KMS-11 (cell line): ENCODE measurements around the gene LRWD1.
"Not testable (repeated sequence)": the region's sequence is repeated elsewhere in the genome, so short reads cannot be mapped to it uniquely, and the experiment has no call there.

ENCODE experiments used
- H2AFZ ChIP-seq: fragments of 200-600 bp; sonication (generic); 2 replicates; pipeline ENCODE4 v1.6.1; 2016; ENCODE audit warnings: antibody characterized with exemption, mixed run types, low read depth
- H3K27ac ChIP-seq: fragments of 200-600 bp; sonication (generic); 2 replicates; pipeline ENCODE4 v1.6.1; 2016; ENCODE audit warnings: mild to moderate bottlenecking, mixed run types
- H3K27me3 ChIP-seq: fragments of 200-600 bp; sonication (generic); 2 replicates; pipeline ENCODE4 v1.6.1; 2017; ENCODE audit warnings: mild to moderate bottlenecking, low read depth, mixed run types, moderate library complexity; ENCODE audit not compliant: insufficient read depth
- H3K36me3 ChIP-seq: fragments of 200-600 bp; sonication (generic); 2 replicates; pipeline ENCODE4 v1.6.1; 2017; ENCODE audit warnings: mild to moderate bottlenecking, mixed run types; ENCODE audit not compliant: insufficient read depth
- H3K4me1 ChIP-seq: fragments of 200-600 bp; sonication (generic); 2 replicates; pipeline ENCODE4 v1.6.1; 2016; ENCODE audit warnings: mild to moderate bottlenecking, low read depth, mixed run types; ENCODE audit not compliant: poor library complexity, severe bottlenecking
- H3K4me2 ChIP-seq: fragments of 200-600 bp; sonication (generic); 2 replicates; pipeline ENCODE4 v1.7.0; 2016; ENCODE audit warnings: mild to moderate bottlenecking, mixed run types
- H3K4me3 ChIP-seq: fragments of 200-600 bp; sonication (generic); IDR thresholded peaks from 2 replicates; pipeline ENCODE4 v1.6.1; 2017; ENCODE audit warnings: low read depth, low read length, mixed read lengths; ENCODE audit not compliant: insufficient read depth
- H3K79me2 ChIP-seq: fragments of 200-600 bp; sonication (generic); 2 replicates; pipeline ENCODE4 v1.6.1; 2016; ENCODE audit warnings: low read depth, mixed run types; ENCODE audit not compliant: insufficient read depth
- H3K9ac ChIP-seq: fragments of 200-600 bp; sonication (generic); 2 replicates; pipeline ENCODE4 v1.6.1; 2016; ENCODE audit warnings: mild to moderate bottlenecking, mixed run types
- H4K20me1 ChIP-seq: fragments of 200-600 bp; sonication (generic); 2 replicates; pipeline ENCODE4 v1.6.1; 2016; ENCODE audit warnings: mild to moderate bottlenecking, mixed run types; ENCODE audit not compliant: insufficient read depth
- TF ChIP-seq, protein P1 (sequence below): fragments of 200-600 bp; sonication (generic); conservative IDR thresholded peaks from 2 replicates; pipeline ENCODE4 v1.6.1; 2017; ENCODE audit warnings: low read depth, mild to moderate bottlenecking, antibody characterized with exemption, low read length, moderate library complexity, mixed read lengths

LRWD1 gene

DNA sequence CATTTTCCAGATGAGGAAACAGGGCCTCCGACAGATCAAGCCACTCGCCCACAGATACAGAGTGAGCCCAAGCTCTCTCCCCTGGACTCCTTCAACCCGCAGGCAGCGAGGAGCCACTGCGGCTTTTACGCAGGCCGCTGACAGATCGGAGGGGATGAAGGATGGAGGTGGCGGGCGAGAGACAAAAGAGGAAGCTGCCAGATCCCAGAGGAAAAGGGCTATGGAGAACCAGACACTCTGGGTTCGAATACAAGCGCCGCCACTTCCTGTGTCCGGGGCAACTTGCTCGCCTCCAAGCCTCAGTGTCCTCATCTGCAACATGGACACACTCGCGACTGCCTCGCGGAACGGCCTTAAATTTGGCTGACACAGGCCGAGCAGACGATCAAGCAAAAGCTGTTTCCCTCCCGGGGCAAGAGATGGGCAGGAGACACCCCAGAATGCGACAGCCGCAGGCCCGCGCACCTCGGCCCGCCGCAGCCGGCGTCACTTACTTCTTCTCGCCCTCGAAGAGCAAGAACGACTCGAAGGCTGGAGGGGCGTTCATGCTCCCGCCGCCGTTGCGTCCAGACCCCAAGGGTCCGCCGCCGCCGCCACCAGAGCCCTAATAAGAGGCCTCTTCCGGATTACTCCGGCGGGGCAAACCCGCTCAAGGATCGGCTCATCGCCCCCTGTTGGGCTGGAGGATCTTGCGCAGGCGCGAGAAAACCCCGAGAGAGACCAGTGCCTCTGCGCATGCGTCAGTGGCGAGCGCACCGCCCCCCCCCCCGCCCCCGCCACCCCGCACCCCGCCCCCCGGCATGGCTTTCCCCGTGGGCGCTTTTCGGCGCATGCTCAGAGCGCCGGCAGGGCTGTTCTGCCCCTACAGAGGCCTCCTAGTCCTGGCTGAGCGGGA, 13.8 kb downstream of the LRWD1 start, which contains the start of gene POLR2J:
POLR2J (minus strand) TSS at position 609 of the 895 bp plus-strand sequence; CDS start at position 547, 62 bp downstream.
- not testable (repeated sequence) for H3K79me2 ChIP-seq, H3K27me3 ChIP-seq, H3K36me3 ChIP-seq, H3K9ac ChIP-seq, H3K4me2 ChIP-seq, H2AFZ ChIP-seq, H3K27ac ChIP-seq, H3K4me3 ChIP-seq, H3K4me1 ChIP-seq, H4K20me1 ChIP-seq

DNA sequence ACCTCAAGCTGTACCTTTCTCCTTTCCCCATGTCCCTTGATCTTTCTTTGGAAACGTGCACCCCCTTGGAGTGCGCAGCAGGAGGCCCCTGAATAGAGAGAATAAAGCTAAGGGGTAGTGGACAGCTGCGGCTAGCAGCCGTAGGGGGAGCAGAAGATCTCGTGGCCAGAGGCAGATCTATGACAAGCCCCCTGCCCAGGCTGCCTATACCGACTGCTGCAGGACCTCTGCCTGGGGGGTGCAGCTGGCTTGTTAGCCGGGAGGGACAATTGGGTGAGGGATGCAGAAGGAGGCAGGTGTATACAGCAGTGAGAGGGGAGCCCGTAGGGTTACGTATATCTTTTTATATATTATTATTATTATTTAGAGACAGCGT, 14.4 kb downstream of the LRWD1 start:
- not testable (repeated sequence) for H3K4me3 ChIP-seq, H3K4me1 ChIP-seq, H3K36me3 ChIP-seq, H3K4me2 ChIP-seq, H3K9ac ChIP-seq, H4K20me1 ChIP-seq, H3K79me2 ChIP-seq, H3K27me3 ChIP-seq, H2AFZ ChIP-seq, H3K27ac ChIP-seq

DNA sequence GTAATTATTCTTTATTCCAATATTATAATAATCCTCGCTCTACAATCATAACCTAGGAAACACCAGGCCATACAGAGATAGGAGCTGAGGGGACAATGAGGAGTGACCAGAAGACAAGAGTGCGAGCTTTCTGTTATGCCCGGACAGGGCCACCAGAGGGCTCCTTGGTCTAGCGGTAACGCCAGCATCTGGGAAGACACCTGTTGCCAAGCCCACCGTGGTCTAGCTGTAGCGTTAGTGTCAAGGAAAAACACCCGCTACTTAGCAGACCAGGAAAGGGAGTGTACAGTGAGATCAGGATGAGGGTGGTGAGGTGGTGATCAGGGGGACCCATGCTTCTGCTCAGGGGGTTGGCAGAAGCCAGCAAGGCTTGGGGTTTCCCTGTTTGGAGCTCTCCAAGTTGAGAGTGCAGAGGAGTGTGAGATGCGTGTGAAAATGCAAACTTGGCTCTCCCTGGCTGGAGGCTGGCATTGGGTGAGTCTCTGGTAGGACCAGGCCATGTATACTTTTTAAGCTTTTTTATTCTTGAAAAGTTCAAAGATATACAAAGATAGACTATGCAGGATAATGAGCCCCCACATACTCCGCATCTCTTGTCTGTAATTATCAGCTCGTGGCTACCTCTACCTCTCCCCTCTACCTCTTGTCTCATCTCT, 15.3 kb downstream of the LRWD1 start:
- H3K27me3 ChIP-seq, H3K79me2 ChIP-seq, H3K9ac ChIP-seq, H3K27ac ChIP-seq, H3K4me1 ChIP-seq, H2AFZ ChIP-seq, H4K20me1 ChIP-seq, H3K4me2 ChIP-seq, H3K36me3 ChIP-seq, H3K4me3 ChIP-seq: not testable (repeated sequence)
- TF ChIP-seq, protein P1, sequence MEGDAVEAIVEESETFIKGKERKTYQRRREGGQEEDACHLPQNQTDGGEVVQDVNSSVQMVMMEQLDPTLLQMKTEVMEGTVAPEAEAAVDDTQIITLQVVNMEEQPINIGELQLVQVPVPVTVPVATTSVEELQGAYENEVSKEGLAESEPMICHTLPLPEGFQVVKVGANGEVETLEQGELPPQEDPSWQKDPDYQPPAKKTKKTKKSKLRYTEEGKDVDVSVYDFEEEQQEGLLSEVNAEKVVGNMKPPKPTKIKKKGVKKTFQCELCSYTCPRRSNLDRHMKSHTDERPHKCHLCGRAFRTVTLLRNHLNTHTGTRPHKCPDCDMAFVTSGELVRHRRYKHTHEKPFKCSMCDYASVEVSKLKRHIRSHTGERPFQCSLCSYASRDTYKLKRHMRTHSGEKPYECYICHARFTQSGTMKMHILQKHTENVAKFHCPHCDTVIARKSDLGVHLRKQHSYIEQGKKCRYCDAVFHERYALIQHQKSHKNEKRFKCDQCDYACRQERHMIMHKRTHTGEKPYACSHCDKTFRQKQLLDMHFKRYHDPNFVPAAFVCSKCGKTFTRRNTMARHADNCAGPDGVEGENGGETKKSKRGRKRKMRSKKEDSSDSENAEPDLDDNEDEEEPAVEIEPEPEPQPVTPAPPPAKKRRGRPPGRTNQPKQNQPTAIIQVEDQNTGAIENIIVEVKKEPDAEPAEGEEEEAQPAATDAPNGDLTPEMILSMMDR, result peak; percentile 43

DNA sequence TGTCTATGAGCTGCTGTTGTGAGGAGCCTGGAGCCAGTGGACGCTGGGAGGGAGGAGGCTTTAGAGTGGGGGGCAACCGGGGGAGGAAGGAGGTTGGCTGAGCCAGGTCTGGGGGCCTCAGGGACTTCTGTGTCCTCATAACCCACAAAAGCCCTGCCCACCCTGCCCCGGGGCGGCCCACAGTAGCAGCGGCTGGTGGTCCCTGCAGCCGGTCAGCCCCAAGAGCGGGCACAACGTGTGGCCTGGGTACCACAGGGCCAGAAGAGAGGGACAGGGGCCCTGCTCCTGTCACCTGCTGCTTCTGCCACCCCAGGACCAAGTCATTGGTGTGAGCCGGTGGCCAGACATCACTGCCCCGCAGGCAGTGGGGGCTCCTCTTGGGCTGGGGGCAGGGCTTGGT, 17.2 kb downstream of the LRWD1 start:
- H3K27me3 ChIP-seq, H3K4me1 ChIP-seq, H4K20me1 ChIP-seq, H3K9ac ChIP-seq, H3K79me2 ChIP-seq, H3K27ac ChIP-seq, H3K36me3 ChIP-seq, H2AFZ ChIP-seq, H3K4me3 ChIP-seq, H3K4me2 ChIP-seq: not testable (repeated sequence)

DNA sequence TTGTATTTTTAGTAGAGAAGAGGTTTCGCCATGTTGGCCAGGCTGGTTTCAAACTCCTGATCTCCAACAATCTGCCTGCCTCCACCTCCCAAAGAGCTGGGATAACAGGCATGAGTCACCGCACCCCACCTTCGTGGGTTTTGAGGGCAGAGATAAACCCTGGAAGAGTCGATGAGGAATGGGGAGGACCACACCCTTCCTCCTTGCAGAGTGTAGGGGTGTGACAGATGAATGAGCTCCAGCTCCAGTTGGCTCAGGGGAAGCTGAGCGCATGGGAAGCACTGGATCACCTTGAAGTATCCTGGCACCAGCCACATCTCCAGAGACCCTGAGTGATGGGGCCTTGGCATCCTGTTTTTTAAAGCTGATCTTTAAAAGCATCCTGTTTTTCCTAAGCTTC, 19.5 kb downstream of the LRWD1 start:
- H3K27ac ChIP-seq, H3K4me1 ChIP-seq, H4K20me1 ChIP-seq, H3K4me2 ChIP-seq, H2AFZ ChIP-seq, H3K9ac ChIP-seq, H3K4me3 ChIP-seq, H3K36me3 ChIP-seq, H3K27me3 ChIP-seq, H3K79me2 ChIP-seq: not testable (repeated sequence)

DNA sequence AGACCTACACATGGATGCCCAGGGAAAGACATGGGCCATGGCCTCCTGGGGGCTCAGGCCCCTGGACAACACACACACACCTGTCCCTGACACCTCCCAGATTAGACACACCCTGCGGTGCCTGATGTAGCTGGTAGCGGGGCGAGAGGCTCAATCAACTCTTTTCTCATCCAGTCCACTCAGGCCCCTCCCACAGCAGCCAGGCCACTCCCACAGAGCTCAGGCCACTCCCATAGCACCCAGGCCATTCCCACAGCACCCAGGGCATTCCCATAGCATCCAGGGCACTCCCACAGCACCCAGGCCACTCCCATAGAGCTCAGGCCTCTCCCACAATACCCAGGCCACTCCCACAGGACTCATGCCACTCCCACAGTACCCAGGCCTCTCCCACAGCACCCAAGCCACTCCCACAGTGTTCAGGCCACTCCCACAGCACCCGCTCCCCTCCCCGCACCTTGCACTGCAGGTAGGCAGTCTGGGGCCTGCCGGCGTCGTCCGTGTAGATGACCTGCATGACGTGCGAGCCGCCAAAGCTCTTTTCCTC, 25.8 kb downstream of the LRWD1 start:
- H3K4me1 ChIP-seq, result not testable (repeated sequence)

DNA sequence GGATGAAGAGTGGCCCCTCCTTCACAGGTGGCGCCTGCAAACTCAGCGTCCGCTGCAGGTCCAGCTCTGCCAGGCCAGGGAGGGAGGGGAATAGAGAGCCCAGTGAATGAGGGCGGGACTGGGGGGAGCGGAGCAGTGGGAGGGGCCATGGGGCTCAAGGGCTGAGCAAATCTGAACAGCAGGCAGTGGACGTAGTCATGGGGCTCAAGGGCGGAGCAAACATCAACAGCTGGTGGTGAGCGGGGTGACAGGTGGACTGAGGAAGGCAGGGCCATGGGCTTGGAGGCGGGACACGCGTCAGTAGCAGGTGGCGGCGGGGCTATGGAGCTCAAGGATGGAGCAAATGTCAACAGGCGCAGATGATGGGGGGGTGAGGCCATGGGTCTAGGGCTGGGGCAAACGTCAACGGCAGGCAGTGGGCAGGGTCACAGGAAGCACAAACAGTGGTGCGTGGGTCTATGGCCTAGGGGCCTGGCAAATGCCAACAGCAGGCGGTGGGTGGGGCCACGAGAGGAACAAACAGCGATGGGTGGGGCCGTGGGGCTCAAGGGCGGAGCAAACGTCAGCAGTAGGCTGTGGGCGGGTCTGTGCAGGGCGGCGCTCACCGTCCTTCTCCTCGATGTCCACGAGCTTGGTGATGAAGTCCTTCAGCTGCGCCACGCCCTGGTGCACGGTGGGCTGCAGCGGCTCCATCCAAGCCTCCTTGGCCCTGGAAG, 28.6 kb downstream of the LRWD1 start:
- not testable (repeated sequence) for H3K4me2 ChIP-seq, H3K79me2 ChIP-seq, H3K9ac ChIP-seq, H2AFZ ChIP-seq, H3K27ac ChIP-seq, H3K36me3 ChIP-seq, H3K4me1 ChIP-seq, H3K4me3 ChIP-seq, H4K20me1 ChIP-seq, H3K27me3 ChIP-seq

More for the DNA sequence above, 25.8 kb downstream of the LRWD1 start:
- not testable (repeated sequence) for H3K9ac ChIP-seq, H2AFZ ChIP-seq, H3K4me3 ChIP-seq, H3K4me2 ChIP-seq, H3K27me3 ChIP-seq, H3K79me2 ChIP-seq, H3K36me3 ChIP-seq, H3K27ac ChIP-seq, H4K20me1 ChIP-seq

DNA sequence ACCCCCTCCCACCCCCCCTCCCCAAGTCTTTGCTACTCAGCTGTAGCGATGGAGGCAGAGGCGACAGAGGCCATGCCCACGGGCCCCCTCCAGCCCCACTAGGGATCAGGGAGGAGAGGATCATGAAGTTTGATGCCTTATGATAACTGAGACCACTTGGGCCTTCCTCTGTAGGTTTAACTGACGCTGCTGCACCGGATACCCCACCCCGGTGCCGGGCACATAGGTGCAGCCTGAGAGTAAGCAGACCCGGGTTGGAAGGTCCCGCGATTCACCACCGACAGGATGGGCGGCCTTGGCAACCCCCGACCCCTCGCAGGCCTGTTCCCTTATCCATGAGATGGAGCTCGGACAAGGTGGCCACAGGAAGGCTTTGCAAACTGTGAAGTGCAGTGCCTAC, 29.2 kb downstream of the LRWD1 start:
- H3K27ac ChIP-seq, H3K27me3 ChIP-seq, H4K20me1 ChIP-seq, H3K4me3 ChIP-seq, H3K4me1 ChIP-seq, H3K4me2 ChIP-seq, H3K79me2 ChIP-seq, H3K36me3 ChIP-seq, H2AFZ ChIP-seq, H3K9ac ChIP-seq: not testable (repeated sequence)
